BJ (cell line): ENCODE data around the gene SMURF1. TPM values are rescaled to one million over a fixed set of nuclear protein-coding genes. Genes with fewer than 3 reads are reported as not detected.

ENCODE experiments used
- CTCF ChIA-PET: fragments of 350-600 bp; formaldehyde crosslinking; extraction: SDS; loops from one replicate; lab custom pipeline; 2021; ENCODE audit warnings: antibody characterized with exemption, inconsistent platforms; lab: Yijun Ruan, JAX
- POLR2A ChIA-PET: fragments of 300-600 bp; sonication (Branson Sonifier 250); formaldehyde crosslinking; extraction: SDS; loops from one replicate; lab custom pipeline; 2021; ENCODE audit warnings: antibody characterized with exemption; lab: Charles Lee
- DNase-seq: peaks from one replicate; pipeline ENCODE4 v3.0.0-alpha.2; 2011; ENCODE audit warnings: low read depth
- H3K27me3 ChIP-seq: 2 replicates; pipeline ENCODE4 v1.6.0; 2011; ENCODE audit warnings: low read length; ENCODE audit not compliant: control insufficient read depth, insufficient read depth
- H3K36me3 ChIP-seq: 2 replicates; pipeline ENCODE4 v1.5.1; 2011; ENCODE audit warnings: low read length; ENCODE audit not compliant: control insufficient read depth, insufficient read depth
- H3K4me3 ChIP-seq: 2 replicates; pipeline ENCODE4 v1.5.1; 2011; ENCODE audit warnings: low read depth, mild to moderate bottlenecking, control low read depth, low read length
- CTCF ChIP-seq: IDR thresholded peaks from 2 replicates; pipeline ENCODE4 v1.5.1; 2011; ENCODE audit warnings: low read depth, mild to moderate bottlenecking, control low read depth, inconsistent platforms, low read length, moderate library complexity; ENCODE audit not compliant: insufficient read depth
- polyA plus RNA-seq: library from polyadenylated mRNA; depleted of rRNA; stranded (reverse); fragments of >200 nt; gene quantifications from 2 replicates; pipeline ENCODE4 v1.2.3, GENCODE V29; 2011

The SMURF1 gene
- polyA plus RNA-seq, 1 experiment, result 15.4 TPM

GRCh38 chr7:99086944-99087343, 57.0 kb downstream of the SMURF1 start:
- POLR2A ChIA-PET, result no interaction called here
- no peak for DNase-seq
- CTCF ChIA-PET, result interaction anchor here (1.1 kb wide), 1 partner anchor 14 kb away, joined by 3 read pairs; no protein-coding TSS in a partner anchor
- Histone ChIP-seq H3K4me3 (no peak overlapping the region), H3K27me3 (no peaks in the 10 kb centered on the region), H3K36me3 (no peaks in the 10 kb centered on the region)
- TF ChIP-seq CTCF, result no peak

- DNase-seq, result no peak
- no peak for TF ChIP-seq CTCF
- ChIA-PET CTCF (no interaction called here), POLR2A (no interaction called here)
- H3K27me3 ChIP-seq, result no peaks in the 10 kb centered on the region
- H3K36me3 ChIP-seq, result no peaks in the 10 kb centered on the region
- H3K4me3 ChIP-seq, result no peak overlapping the region
Measured at GRCh38 chr7:99086532-99086931, 57.4 kb downstream of the SMURF1 start.

- no peak for TF ChIP-seq CTCF
- ChIA-PET POLR2A (no interaction called here), CTCF (no interaction called here)
- no peaks in the 10 kb centered on the region for H3K36me3 ChIP-seq
- DNase-seq, result no peak
- H3K27me3 ChIP-seq, result no peaks in the 10 kb centered on the region
- no peak overlapping the region for H3K4me3 ChIP-seq
Measured at GRCh38 chr7:99083733-99084132, 60.2 kb downstream of the SMURF1 start.

GRCh38 chr7:99083068-99083651, 60.7 kb downstream of the SMURF1 start:
- DNase-seq, result peak; percentile 46
- Histone ChIP-seq H3K4me3 (no peak overlapping the region), H3K27me3 (no peaks in the 10 kb centered on the region), H3K36me3 (no peaks in the 10 kb centered on the region)
- TF ChIP-seq CTCF, result no peak
- CTCF ChIA-PET, result interaction anchor here (1.8 kb wide), 1 partner anchor 40 kb away, joined by 5 read pairs; no protein-coding TSS in a partner anchor
- POLR2A ChIA-PET, result interaction anchor here (0.6 kb wide), 2 partner anchors 38 to 292 kb away, joined by 11 to 12 read pairs; no protein-coding TSS in a partner anchor

- CTCF ChIA-PET, result interaction anchor here (0.9 kb wide), 1 partner anchor 14 kb away, joined by 3 read pairs; no protein-coding TSS in a partner anchor
- no peak for TF ChIP-seq CTCF
- POLR2A ChIA-PET, result no interaction called here
Measured at GRCh38 chr7:99080679-99081078, 63.2 kb downstream of the SMURF1 start.

More at GRCh38 chr7:99080679-99081078, 63.2 kb downstream of the SMURF1 start:
- H3K27me3 ChIP-seq, result no peaks in the 10 kb centered on the region
- H3K36me3 ChIP-seq, result no peaks in the 10 kb centered on the region
- DNase-seq, result no peak
- no peak overlapping the region for H3K4me3 ChIP-seq
